ENCODE results near the gene CTNNA3. TPM values are rescaled to one million over a fixed set of nuclear protein-coding genes. Genes with fewer than 3 reads are reported as not detected.

Gene CTNNA3
- total and polyA plus RNA-seq, 9 donors, result 4.1 to 18.8 (median 6.3) TPM

GRCh38 chr10:66167816-66168215 is 1528.2 kb downstream of the CTNNA3 start:
- peak; percentile 39 for DNase-seq
- Histone ChIP-seq H3K36me3 (ENCODE audit: control insufficient read depth, insufficient read depth, low read length) (no peaks in the 10 kb centered on the region), H3K9me3 (replicated peaks; ENCODE audit: control insufficient read depth, low read depth, low read length) (no peaks in the 10 kb centered on the region), H3K4me3 (ENCODE audit: low read length) (no peak overlapping the region), H3K4me1 (ENCODE audit: control insufficient read depth, insufficient read depth, low read length) (peaks cover 2% of the 10 kb centered on the region), H3K27ac (ENCODE audit: low read length) (no peak overlapping the region), H3K27me3 (ENCODE audit: control insufficient read depth, insufficient read depth, low read length) (no peaks in the 10 kb centered on the region)
- no CpG with 5 or more reads among the region's 1 CpG for WGBS (ENCODE audit: insufficient coverage)

- Histone ChIP-seq H3K27ac (ENCODE audit: low read length) (no peak overlapping the region), H3K9me3 (replicated peaks; ENCODE audit: control insufficient read depth, low read depth, low read length) (no peaks in the 10 kb centered on the region), H3K4me3 (ENCODE audit: low read length) (no peak overlapping the region), H3K4me1 (ENCODE audit: control insufficient read depth, insufficient read depth, low read length) (peaks cover under 1% of the 10 kb centered on the region), H3K36me3 (ENCODE audit: control insufficient read depth, insufficient read depth, low read length) (no peaks in the 10 kb centered on the region), H3K27me3 (ENCODE audit: control insufficient read depth, insufficient read depth, low read length) (no peaks in the 10 kb centered on the region)
- WGBS (ENCODE audit: insufficient coverage), result 86% methylated on average over 3 of the region's 5 CpGs
- no peak for DNase-seq
Measured at GRCh38 chr10:66162560-66163143, 1533.3 kb downstream of the CTNNA3 start.

DNA sequence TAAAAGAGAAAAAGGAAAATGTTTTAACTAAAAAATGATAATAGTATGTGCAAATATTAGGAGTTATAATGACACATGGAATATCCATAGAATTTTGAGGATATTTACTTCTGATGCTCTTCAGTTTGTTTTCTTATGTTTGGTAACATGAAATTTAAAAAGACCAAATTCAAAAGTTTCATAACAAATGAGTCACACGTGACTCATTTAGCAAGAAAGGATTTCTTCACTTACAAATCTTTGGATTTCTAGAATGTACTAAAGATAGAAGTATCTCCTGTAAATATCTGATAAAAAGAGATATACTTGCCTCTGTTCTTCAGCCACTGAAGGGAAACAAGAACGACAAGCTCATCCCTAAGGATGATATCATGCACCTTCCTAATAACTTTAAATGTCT is 1544.6 kb downstream of the CTNNA3 start:
- Histone ChIP-seq H3K9me3 (replicated peaks; ENCODE audit: control insufficient read depth, low read depth, low read length) (no peaks in the 10 kb centered on the region), H3K27me3 (ENCODE audit: control insufficient read depth, insufficient read depth, low read length) (no peaks in the 10 kb centered on the region), H3K27ac (ENCODE audit: low read length) (no peak overlapping the region), H3K36me3 (ENCODE audit: control insufficient read depth, insufficient read depth, low read length) (no peaks in the 10 kb centered on the region), H3K4me3 (ENCODE audit: low read length) (no peak overlapping the region), H3K4me1 (ENCODE audit: control insufficient read depth, insufficient read depth, low read length) (no peaks in the 10 kb centered on the region)
- DNase-seq, result no peak
- no CpG with 5 or more reads among the region's 2 CpGs for WGBS (ENCODE audit: insufficient coverage)

DNA sequence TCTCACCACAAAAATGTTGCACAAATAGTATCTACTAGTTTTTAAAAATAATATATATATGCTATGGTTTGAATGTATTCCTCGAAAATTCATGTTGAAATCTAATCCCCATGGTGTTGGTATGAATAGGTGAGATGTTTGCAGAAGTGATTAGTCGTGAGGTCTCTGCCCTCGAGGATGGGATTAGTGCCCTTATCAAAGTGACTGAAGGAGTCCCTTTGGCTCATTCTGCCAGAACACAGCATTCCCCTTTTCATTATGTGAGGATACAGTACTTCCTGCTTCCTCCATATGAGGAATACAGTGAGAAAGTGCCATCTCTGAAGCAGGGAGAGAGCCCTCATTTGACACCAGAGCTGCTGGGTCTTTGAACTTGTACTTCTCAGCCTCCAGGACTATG is 1547.7 kb downstream of the CTNNA3 start:
- Histone ChIP-seq H3K4me3 (ENCODE audit: low read length) (no peak overlapping the region), H3K9me3 (replicated peaks; ENCODE audit: control insufficient read depth, low read depth, low read length) (no peaks in the 10 kb centered on the region), H3K36me3 (ENCODE audit: control insufficient read depth, insufficient read depth, low read length) (no peaks in the 10 kb centered on the region), H3K27ac (ENCODE audit: low read length) (no peak overlapping the region), H3K27me3 (ENCODE audit: control insufficient read depth, insufficient read depth, low read length) (no peaks in the 10 kb centered on the region), H3K4me1 (ENCODE audit: control insufficient read depth, insufficient read depth, low read length) (no peaks in the 10 kb centered on the region)
- DNase-seq, result no peak
- WGBS (ENCODE audit: insufficient coverage), result no CpG with 5 or more reads among the region's 3 CpGs

- no CpG with 5 or more reads among the region's 2 CpGs for WGBS (ENCODE audit: insufficient coverage)
Measured at GRCh38 chr10:66144016-66144415, 1552.0 kb downstream of the CTNNA3 start.

DNA sequence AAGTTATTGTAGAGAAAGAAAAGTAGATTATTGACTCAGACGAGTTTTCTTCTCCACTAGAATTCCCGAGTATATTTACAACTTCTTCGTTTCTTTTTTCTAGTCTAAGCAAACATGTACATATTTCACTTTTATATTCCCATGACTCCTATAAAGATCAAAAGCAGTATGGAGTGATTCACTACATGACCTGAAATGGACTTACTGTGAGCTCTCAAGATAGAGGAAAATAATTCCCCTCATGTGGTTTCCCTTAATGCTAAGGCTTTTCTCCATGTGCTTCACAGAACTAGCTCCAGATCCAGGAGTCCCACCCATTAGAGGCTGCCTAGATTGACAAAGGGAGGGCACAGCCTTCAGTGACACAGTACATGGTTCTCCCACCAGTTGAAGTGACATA is 1593.2 kb downstream of the CTNNA3 start:
- no peak overlapping the region for H3K4me3 ChIP-seq (ENCODE audit: low read length)
- H3K27ac ChIP-seq (ENCODE audit: low read length), result no peak overlapping the region
- peak; percentile 59 for DNase-seq
- no peaks in the 10 kb centered on the region for H3K27me3 ChIP-seq (ENCODE audit: control insufficient read depth, insufficient read depth, low read length)
- no peaks in the 10 kb centered on the region for H3K4me1 ChIP-seq (ENCODE audit: control insufficient read depth, insufficient read depth, low read length)
- no peaks in the 10 kb centered on the region for H3K36me3 ChIP-seq (ENCODE audit: control insufficient read depth, insufficient read depth, low read length)
- no CpG with 5 or more reads among the region's 3 CpGs for WGBS (ENCODE audit: insufficient coverage)
- no peaks in the 10 kb centered on the region for H3K9me3 ChIP-seq (replicated peaks; ENCODE audit: control insufficient read depth, low read depth, low read length)

More at GRCh38 chr10:66144016-66144415, 1552.0 kb downstream of the CTNNA3 start:
- H3K27ac ChIP-seq (ENCODE audit: low read length), result no peak overlapping the region
- no peak overlapping the region for H3K4me3 ChIP-seq (ENCODE audit: low read length)
- H3K27me3 ChIP-seq (ENCODE audit: control insufficient read depth, insufficient read depth, low read length), result no peaks in the 10 kb centered on the region
- DNase-seq, result peak; percentile 69
- H3K9me3 ChIP-seq (replicated peaks; ENCODE audit: control insufficient read depth, low read depth, low read length), result no peaks in the 10 kb centered on the region
- H3K4me1 ChIP-seq (ENCODE audit: control insufficient read depth, insufficient read depth, low read length), result no peaks in the 10 kb centered on the region
- H3K36me3 ChIP-seq (ENCODE audit: control insufficient read depth, insufficient read depth, low read length), result no peaks in the 10 kb centered on the region

- Histone ChIP-seq H3K27me3 (ENCODE audit: control insufficient read depth, insufficient read depth, low read length) (no peaks in the 10 kb centered on the region), H3K9me3 (replicated peaks; ENCODE audit: control insufficient read depth, low read depth, low read length) (no peaks in the 10 kb centered on the region), H3K36me3 (ENCODE audit: control insufficient read depth, insufficient read depth, low read length) (no peaks in the 10 kb centered on the region), H3K4me1 (ENCODE audit: control insufficient read depth, insufficient read depth, low read length) (no peaks in the 10 kb centered on the region), H3K27ac (ENCODE audit: low read length) (no peak overlapping the region), H3K4me3 (ENCODE audit: low read length) (no peak overlapping the region)
- no peak for DNase-seq
- 80% methylated on average over 1 of the region's 6 CpGs for WGBS (ENCODE audit: insufficient coverage)
Measured at GRCh38 chr10:66098595-66099480, 1597.2 kb downstream of the CTNNA3 start.

DNA sequence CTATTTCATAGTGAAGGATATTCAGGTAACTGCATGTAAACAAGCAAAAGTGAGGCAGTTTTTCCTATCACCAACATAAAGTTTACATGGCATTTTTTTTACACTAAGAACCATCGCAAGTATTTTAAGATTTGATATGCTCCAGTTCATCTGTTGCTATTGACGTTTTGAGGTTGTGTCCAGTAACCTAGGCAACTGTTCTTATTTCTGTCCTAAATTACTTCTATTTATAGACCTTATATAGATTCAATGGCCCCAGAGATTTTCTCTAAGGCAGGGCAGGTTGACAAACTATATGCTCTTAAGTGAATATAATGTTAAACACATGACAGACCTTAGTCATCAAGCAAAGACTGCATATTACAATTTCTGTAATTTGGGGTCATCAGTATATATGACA is 1600.4 kb downstream of the CTNNA3 start:
- Histone ChIP-seq H3K27ac (ENCODE audit: low read length) (no peak overlapping the region), H3K36me3 (ENCODE audit: control insufficient read depth, insufficient read depth, low read length) (no peaks in the 10 kb centered on the region), H3K27me3 (ENCODE audit: control insufficient read depth, insufficient read depth, low read length) (no peaks in the 10 kb centered on the region), H3K4me1 (ENCODE audit: control insufficient read depth, insufficient read depth, low read length) (no peaks in the 10 kb centered on the region), H3K4me3 (ENCODE audit: low read length) (no peak overlapping the region), H3K9me3 (replicated peaks; ENCODE audit: control insufficient read depth, low read depth, low read length) (no peaks in the 10 kb centered on the region)
- DNase-seq, result peak; percentile 67
- WGBS (ENCODE audit: insufficient coverage), result no CpG with 5 or more reads among the region's 2 CpGs

GRCh38 chr10:66085906-66086305 is 1610.1 kb downstream of the CTNNA3 start:
- Histone ChIP-seq H3K4me1 (ENCODE audit: control insufficient read depth, insufficient read depth, low read length) (no peaks in the 10 kb centered on the region), H3K27me3 (ENCODE audit: control insufficient read depth, insufficient read depth, low read length) (no peaks in the 10 kb centered on the region), H3K36me3 (ENCODE audit: control insufficient read depth, insufficient read depth, low read length) (no peaks in the 10 kb centered on the region), H3K9me3 (replicated peaks; ENCODE audit: control insufficient read depth, low read depth, low read length) (no peaks in the 10 kb centered on the region), H3K27ac (ENCODE audit: low read length) (no peak overlapping the region), H3K4me3 (ENCODE audit: low read length) (no peak overlapping the region)
- DNase-seq, result no peak
- no CpG with 5 or more reads among the region's 1 CpG for WGBS (ENCODE audit: insufficient coverage)

GRCh38 chr10:66071907-66072306 is 1624.1 kb downstream of the CTNNA3 start:
- DNase-seq, result no peak
- no peaks in the 10 kb centered on the region for H3K4me1 ChIP-seq (ENCODE audit: control insufficient read depth, insufficient read depth, low read length)
- H3K4me3 ChIP-seq (ENCODE audit: low read length), result no peak overlapping the region
- H3K27me3 ChIP-seq (ENCODE audit: control insufficient read depth, insufficient read depth, low read length), result no peaks in the 10 kb centered on the region
- H3K27ac ChIP-seq (ENCODE audit: low read length), result no peak overlapping the region
- no peaks in the 10 kb centered on the region for H3K36me3 ChIP-seq (ENCODE audit: control insufficient read depth, insufficient read depth, low read length)
- H3K9me3 ChIP-seq (replicated peaks; ENCODE audit: control insufficient read depth, low read depth, low read length), result no peaks in the 10 kb centered on the region
- WGBS (ENCODE audit: insufficient coverage), result no CpG with 5 or more reads among the region's 2 CpGs

Measured in muscle of leg (tissue), 11 donors.